Stimulated activated CD8-positive, alpha-beta memory T cell treated with anti-CD3 and anti-CD28 coated beads, Interleukin-2, amount 100 ng/mL, for 48 hours (primary cell): ENCODE results near the gene NXPE1.

ENCODE experiments used
- DNase-seq, 2 donors: peaks; one replicate each; pipeline ENCODE4 v3.0.0-alpha.2; 2020; ENCODE audit warnings: low read depth in 2 of 2

The NXPE1 gene

DNA sequence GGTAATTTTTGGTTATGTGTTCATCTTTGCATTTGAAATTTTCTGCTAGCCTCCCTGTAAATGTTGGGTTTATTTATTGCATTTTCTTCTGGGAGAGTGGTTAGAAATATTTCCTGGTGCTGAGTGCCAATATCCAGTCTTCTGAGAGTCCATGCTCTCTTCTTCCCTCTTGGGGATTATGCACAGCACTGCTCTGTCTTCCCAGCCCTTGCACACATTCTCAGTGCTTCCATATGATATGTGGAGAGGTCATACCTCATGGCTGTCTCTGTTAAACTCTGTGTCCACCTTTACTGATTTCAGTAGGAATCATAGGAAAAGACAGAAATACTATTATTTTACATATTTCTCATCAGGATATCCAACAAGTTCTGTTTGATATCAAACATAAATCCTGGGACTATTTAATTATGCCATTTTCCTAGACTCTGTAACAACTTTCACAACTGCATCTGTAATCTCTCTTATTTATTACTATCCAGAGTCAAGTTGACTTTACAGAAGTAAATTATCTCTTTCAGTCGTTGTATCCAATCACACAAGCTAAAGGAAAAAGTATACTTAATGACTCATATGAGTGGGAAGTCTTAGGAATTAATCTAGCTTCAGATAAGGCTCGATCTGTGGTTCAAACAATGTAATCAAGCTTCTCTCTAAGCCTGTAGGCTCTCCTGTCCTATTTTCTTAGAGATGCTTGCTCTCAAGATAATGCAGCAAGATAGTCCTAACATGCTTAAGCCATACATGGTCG, 2.7 kb upstream of the NXPE1 start:
- no peak for DNase-seq

DNA sequence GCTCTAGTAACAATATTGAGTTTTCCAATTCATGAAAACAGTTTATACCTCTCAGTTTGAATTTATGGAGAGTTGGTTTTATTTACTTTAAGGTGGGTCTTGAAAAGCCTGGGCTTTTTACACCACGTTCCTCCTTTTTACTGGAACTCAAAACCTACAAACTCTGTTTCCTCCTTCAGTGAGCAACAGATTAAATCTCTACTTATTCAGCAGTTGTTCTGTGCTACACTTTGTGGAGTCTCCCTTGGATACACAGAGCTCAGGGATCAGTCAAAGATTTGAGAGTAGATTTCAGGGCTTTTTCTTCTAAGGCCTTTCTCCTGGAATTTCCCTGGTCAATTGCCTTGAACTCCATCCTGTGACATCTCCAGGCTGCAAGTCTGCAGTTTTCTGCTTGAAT, 3.5 kb downstream of the NXPE1 start:
- no peak for DNase-seq

DNA sequence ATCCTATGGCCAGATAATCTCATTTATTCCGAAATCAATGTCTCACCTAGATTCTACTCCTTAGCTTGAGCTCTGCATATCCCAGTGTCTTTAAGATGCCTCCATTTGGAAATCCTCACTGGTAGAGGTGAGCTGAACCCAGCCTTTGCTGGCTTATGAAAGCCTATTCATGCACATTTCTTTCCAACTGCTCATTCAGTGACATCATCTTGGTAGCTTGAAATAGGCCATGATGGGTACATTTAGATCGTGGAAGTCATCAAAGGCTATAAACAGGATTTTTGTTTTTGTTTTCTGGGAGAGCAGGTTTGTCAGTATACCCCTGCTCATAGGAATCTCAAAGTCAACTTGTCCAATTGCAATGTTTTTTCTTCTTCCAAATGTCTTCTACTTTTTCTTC, 6.0 kb downstream of the NXPE1 start:
- DNase-seq: no peak

DNA sequence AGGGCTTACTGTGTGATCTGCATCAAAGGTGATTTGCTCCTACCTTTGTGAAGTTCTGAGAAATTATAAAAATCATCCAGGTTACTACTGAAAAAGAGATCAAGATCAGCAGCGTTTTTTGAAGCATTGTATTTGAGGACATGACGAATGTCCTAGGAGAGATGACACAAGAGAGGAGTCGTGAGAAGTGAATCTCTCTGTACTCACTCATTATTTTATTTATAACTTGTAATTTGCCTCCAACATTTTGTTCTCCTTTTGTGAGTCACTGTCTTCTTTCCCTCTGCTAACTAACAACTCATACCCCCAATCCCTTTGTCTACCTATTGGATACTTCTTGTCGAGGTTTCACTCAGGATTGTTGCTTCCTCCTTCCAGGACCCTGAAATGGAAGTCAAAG, 8.6 kb downstream of the NXPE1 start:
- DNase-seq: no peak

DNA sequence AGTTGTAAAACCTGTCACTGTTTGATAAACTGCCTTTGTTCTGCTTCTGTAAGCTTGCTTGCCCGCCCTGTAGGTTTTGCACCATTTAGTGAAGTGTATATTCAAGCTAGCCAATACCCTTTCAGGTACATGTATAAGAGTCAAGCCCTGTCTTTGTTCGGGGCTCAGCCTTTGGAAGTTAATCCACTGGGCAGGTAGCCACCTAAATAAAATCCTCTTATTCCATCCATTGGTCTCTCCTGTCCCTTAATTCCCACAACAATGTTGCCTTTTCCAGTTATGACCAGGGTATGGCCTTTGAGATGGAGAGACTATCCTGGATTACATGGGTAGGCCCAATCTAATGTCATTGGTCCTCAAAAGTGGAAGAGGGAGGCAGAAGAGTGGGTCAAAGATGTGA, 34.0 kb downstream of the NXPE1 start:
- DNase-seq: no peak

DNA sequence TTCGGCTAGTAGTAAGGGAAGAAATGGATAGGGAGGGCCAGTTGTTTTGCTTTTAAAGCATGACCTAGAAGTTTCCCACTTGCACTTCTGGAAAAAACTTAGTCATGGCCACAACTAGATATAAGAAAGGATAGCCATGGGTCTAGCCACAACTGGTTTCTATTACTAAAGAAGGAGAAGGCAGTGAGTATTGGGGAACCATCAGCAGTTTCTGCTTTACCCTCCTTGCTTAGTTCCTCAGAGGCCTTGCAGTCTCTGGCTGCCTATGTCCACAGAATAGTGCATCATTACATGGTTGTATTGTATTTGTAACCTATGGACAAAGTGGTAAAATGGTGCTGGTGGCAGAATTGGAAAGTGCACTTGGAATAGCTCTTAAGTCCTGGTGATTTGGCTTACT, 35.6 kb downstream of the NXPE1 start:
- no peak for DNase-seq

DNA sequence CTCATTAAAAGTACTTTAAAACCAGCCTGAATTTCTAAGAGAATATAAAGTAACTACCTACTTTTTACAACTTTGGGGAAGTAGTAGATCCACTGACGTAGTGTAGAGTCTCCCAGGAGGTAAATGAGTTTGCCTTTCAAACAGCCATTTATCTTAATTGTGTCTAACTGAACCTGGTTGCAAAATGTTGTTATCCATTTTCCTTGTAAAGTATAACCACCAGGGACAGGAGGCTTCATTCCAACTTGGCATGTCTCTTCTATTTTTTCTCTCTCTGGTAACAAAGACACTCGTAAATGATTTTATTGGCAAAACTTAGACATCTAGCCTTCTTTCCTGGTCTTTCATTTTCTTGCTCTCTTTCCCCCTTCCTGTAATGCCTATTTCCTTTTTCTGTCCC, 36.9 kb downstream of the NXPE1 start:
- DNase-seq: no peak

DNA sequence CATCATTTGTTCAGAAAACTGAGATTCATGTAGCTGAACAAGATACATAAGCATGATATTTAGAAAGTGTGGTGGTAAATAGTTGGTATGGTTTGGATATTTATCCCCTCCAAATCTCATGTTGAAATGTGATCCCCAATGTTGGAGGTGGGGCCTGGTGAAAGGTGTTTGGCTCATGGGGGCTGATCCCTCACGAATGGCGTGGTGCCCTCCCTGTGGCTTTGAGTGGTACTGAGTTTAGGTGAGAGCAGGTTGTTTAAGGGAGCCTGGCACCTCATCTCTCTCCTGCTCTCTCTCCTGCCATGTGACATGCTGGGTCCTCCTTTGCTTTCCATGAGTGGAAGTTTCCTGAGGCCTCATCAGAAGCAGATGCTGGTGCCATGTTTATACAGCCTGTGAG, 48.1 kb downstream of the NXPE1 start:
- no peak for DNase-seq

DNA sequence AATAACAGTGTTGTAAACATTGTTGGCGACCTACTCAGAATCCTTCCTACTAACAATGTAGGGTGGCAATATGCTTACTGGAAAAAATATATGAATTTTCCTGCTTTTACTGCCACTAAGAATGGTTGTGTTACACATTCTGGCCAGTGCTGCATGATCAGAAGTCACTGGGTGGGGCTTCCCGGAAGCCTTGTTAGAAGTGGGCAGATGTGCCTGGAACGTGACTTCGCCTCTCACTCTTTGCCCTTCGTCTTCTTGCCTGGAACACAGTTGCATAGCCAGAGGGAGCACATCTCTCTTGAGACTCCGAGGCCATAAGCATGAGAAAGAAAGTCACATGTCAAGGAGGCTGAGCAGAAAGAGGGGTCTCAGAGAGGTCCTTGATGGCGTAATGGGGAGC, 48.6 kb downstream of the NXPE1 start:
- DNase-seq: no peak

DNA sequence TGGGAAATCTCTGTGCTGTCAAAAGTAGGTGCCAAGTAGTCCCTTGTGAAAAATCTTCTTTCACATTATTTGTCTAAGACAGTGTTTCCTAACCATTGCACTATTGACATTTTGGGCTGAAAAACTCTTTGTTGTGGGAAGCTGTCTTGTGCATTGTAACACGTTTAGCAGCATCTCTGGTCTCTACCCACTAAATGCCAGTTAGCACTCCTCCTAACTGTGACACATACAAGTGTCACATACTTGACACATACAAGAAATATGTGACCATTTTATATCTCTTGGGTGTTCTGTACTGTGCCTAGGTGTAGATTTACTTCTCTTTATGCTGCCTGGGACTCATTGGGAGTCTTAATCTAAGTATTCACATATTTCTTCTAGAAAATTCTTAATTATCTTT, 57.8 kb downstream of the NXPE1 start:
- DNase-seq: no peak

DNA sequence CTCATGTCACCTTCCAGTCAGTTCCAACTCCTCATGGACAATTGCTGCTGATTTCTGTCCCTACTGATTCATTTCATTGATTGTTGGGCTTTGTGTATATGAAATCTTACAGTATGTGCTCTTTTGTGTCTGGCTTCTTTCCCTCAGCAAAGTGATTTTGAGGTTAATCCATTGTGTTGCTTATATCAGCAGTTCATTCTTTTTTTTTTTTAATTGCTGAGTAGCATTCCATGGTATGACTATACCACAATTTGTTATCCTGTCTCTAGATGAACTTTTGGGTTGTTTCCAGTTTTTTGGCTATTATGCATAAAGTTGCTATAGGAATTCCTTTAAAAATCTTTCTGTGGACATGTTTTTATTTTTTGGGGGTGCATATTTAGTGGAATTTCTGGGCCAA, 59.9 kb downstream of the NXPE1 start:
- DNase-seq: no peak

DNA sequence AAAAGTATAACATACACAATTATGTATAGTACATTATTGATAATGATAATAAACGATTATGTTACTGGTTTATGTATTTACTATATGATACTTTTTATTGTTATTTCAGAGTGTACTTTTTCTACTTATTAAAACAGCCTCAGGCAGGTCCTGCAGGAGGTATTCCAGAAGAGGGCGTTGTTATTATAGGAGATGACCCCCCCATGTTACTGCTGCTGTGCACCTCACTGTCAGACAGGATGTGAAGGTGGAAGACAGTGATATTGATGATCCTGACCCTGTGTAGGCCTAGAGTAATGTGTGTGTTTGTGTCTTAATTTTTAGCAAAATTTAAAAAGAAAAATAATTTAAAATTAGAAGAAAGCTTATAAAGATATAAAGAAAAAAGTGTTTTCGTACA, 62.8 kb downstream of the NXPE1 start:
- DNase-seq: no peak

DNA sequence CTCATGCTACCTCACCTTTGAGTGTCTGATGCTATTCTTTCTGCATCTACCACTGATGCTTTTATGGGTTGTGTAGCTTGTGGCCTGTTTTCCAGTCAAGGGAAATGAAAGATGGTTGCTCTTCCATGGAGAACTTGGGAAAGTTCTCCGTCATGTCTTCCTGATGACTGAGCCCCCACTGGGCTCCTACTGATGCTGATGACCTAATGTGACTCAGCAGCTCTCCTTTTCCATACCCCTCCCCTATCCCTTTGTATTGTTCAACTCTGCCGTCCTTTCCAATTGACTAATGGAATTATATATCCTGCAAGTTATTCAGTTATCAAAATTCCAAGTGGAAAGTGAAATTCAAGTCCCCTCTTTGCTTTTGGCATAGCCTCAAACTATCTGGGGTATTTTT, 75.8 kb downstream of the NXPE1 start:
- DNase-seq: no peak

DNA sequence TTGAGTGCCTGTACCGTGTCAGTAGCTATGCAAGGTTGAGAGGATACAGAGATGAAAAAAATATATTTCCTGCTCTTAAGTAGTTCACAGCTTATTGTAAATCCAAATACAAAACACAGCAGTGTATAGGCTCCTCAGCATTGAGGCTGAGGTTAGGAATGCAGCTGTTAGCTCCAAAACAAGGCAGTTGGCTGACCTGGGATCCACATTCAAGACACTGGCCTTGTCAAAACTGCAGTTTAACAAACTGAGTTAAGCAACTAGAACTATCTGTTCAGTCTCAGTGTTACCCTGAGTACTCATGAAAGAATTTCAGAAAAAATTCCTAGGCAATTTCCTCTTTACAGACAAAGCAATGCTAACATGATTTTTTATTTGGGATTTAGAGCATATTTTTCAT, 77.6 kb downstream of the NXPE1 start:
- no peak for DNase-seq

DNA sequence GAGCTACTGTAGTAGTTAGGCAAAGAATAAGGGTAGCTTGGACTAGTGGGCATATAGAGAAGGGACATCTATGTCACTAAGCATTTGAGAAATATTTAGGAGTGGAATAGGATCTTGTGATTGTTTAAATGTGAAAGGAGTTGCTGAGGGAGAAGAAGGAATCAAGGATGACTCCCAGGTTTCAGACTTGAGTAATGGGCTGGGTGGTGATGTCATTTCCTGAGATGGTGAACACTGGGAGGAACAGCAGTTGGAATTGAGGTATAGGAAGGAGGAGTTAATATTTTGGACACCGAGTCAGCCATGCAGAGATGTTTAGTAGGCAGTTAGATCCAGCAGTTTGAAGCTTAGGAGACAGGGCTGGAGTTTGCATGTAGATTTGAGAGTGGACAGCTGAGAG, 80.3 kb downstream of the NXPE1 start:
- no peak for DNase-seq

DNA sequence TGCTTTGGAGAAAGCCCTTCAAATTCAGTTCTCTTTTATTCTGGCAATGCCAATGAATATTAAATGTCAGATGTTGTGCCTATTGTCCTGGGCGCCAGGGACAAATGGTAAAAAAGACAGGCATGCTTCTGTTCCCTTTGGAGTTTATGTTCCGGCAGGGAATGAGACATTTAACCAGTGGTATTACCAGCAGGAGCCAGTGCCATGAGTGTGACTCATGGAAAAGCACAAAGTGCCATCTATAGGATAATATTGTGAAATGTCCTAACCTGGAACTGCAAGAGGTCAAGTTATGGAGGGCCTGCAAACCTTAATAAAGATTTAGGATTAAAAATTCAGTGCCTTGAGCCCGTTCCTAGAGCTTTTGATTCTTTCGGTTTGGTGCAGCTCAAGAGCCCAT, 80.9 kb downstream of the NXPE1 start:
- DNase-seq: no peak

DNA sequence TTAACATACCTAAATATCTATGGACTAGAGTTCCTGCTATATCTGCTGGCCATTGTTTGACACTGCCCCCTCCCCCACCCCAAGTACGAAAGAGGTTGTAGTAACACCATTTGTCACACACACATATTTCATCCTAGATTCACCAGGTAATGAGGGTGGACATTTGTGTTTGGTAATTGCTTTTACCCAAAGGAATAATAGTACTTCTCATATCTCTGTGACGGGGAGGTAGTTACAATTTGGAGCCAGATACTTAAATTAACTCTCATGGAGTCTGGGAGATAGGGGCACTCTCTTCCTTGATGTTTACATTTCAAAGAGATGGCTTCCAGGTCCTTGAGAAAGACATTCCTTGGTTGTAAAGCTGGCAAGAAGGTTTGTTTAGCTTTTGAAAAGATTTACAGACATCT, 81.7 kb downstream of the NXPE1 start:
- DNase-seq: no peak

DNA sequence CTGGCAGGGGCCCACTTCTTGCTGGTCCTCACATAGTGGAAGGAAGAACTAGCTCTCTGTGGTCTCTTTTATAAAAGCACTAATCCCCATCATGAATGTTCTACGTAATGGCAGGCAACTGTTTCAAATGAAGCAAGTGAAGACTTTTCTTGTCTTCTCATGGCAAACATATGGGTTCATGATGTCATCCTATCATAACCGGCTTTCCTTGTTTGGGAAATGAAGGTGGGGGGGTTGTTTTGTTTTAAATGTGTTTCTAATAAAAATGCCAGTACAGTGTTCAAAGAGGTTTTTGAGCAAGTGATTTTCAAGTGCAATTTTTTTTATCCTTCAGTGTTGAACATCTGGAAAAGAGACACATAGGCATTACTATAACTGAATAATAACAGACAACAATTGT, 87.0 kb downstream of the NXPE1 start:
- no peak for DNase-seq
